ENCODE measurements around the gene PKNOX2. TPM values are rescaled to one million over a fixed set of nuclear protein-coding genes. Genes with fewer than 3 reads are reported as not detected.

Gene PKNOX2
- total and polyA plus RNA-seq, 10 of the 15 experiments (the other 5 are each of a cell fraction or from before 2014, with no cell fraction given) = not detected

- Histone ChIP-seq H3K27ac (ENCODE audit: control insufficient read depth, insufficient read depth) (no peak overlapping the region), H4K20me1 (ENCODE audit: control insufficient read depth, insufficient read depth) (no peaks in the 10 kb centered on the region), H3K27me3 (replicated peaks in 1 of 2; ENCODE audit: control insufficient read depth in 2 of 2, insufficient read depth in 2 of 2, low read length in 1 of 2) (peaks cover 13 to 27% of the 10 kb centered on the region in 2 experiments), H3K9ac (ENCODE audit: control insufficient read depth, insufficient read depth, low read length) (no peak overlapping the region), H3K79me2 (ENCODE audit: control insufficient read depth, insufficient read depth, low read length) (no peaks in the 10 kb centered on the region), H3K36me3 (ENCODE audit: control insufficient read depth in 2 of 2, insufficient read depth in 2 of 2, low read length in 1 of 2) (no peaks in the 10 kb centered on the region), H3K4me3 (no peak overlapping the region), H2AFZ (ENCODE audit: control insufficient read depth, low read depth, low read length) (no peak overlapping the region), H3K4me2 (ENCODE audit: control insufficient read depth, insufficient read depth) (no peak overlapping the region), H3K9me3 (replicated peaks; ENCODE audit: control insufficient read depth, insufficient read depth, low read length) (no peaks in the 10 kb centered on the region), H3K4me1 (ENCODE audit: control insufficient read depth, insufficient read depth, low read length) (no peaks in the 10 kb centered on the region; the same call in 1 of the 2 replicates)
- no TSS peak for BruUV-seq (replicated peaks)
- no peak for FAIRE-seq
- ChIA-PET CTCF (interaction anchor here (1.3 kb wide), 1 partner anchor 11 kb away, joined by 3 read pairs; no protein-coding TSS in a partner anchor), POLR2A (no interaction called here), SMC1A (ENCODE audit: uncharacterized antibody, unreplicated experiment) (no interaction called here), RAD21 (ENCODE audit: unreplicated experiment) (no interaction called here)
- ATAC-seq = no peak
- TF ChIP-seq JUND (IDR thresholded peaks at IDR 0.05; ENCODE audit: low read depth, low read length) (no peak), NRF1 (conservative IDR thresholded peaks at IDR 0.05; ENCODE audit: low read depth, low read length) (no peak)
- WGBS (ENCODE audit: insufficient coverage, insufficient replicate concordance, low lambda C conversion rate, missing lambda C conversion rate) = 39% methylated on average over 9 of the region's 12 CpGs
- intact Hi-C loops (cut with micrococcal nuclease; ENCODE audit: unreplicated experiment) (no loop called here), in situ Hi-C loops (cut with MboI) (no loop called here)
- no peak for DNase-seq (ENCODE audit: low read depth, low spot score)
These were observed 6.0 kb downstream of the PKNOX2 start for GRCh38 chr11:125170510-125171031.

GRCh38 chr11:125171974-125172373 lies 7.4 kb downstream of the PKNOX2 start:
- ChIA-PET RAD21 (ENCODE audit: unreplicated experiment) (no interaction called here), CTCF (interaction anchor here (1.0 to 1.3 kb wide), 3 partner anchors 10 to 53 kb away, joined by 3 read pairs; no protein-coding TSS in a partner anchor), SMC1A (ENCODE audit: uncharacterized antibody, unreplicated experiment) (no interaction called here), POLR2A (no interaction called here)
- Histone ChIP-seq H3K9ac (ENCODE audit: control insufficient read depth, insufficient read depth, low read length) (no peak overlapping the region), H2AFZ (ENCODE audit: control insufficient read depth, low read depth, low read length) (no peak overlapping the region), H3K27me3 (replicated peaks in 1 of 2; ENCODE audit: control insufficient read depth in 2 of 2, insufficient read depth in 2 of 2, low read length in 1 of 2) (peaks cover 5 to 18% of the 10 kb centered on the region in 2 experiments), H3K4me3 (no peak overlapping the region), H3K36me3 (ENCODE audit: control insufficient read depth in 2 of 2, insufficient read depth in 2 of 2, low read length in 1 of 2) (no peaks in the 10 kb centered on the region), H3K9me3 (replicated peaks; ENCODE audit: control insufficient read depth, insufficient read depth, low read length) (no peaks in the 10 kb centered on the region), H3K79me2 (ENCODE audit: control insufficient read depth, insufficient read depth, low read length) (no peaks in the 10 kb centered on the region), H3K4me2 (ENCODE audit: control insufficient read depth, insufficient read depth) (no peak overlapping the region), H3K4me1 (ENCODE audit: control insufficient read depth, insufficient read depth, low read length) (peaks cover 4% of the 10 kb centered on the region), H3K27ac (ENCODE audit: control insufficient read depth, insufficient read depth) (no peak overlapping the region), H4K20me1 (ENCODE audit: control insufficient read depth, insufficient read depth) (no peaks in the 10 kb centered on the region)
- in situ Hi-C loops (cut with MboI) = no loop called here
- intact Hi-C loops (cut with micrococcal nuclease; ENCODE audit: unreplicated experiment) = no loop called here
- DNase-seq (ENCODE audit: low read depth, low spot score) (no peak), FAIRE-seq (no peak), ATAC-seq (no peak)
- 28% methylated on average over 4 of the region's 4 CpGs for WGBS (ENCODE audit: insufficient coverage, insufficient replicate concordance, low lambda C conversion rate, missing lambda C conversion rate)
- no TSS peak for BruUV-seq (replicated peaks)
- TF ChIP-seq BACH1 (IDR thresholded peaks at IDR 0.05; ENCODE audit: borderline replicate concordance) (no peak), ZBED1 (IDR thresholded peaks at IDR 0.05; ENCODE audit: borderline replicate concordance) (no peak), BCLAF1 (IDR thresholded peaks at IDR 0.05) (no peak), SUPT20H (IDR thresholded peaks at IDR 0.05; ENCODE audit: borderline replicate concordance, control insufficient read depth, low read depth, low read length) (no peak), SIX5 (IDR thresholded peaks at IDR 0.05; ENCODE audit: low read depth, low read length, severe bottlenecking) (no peak), HDGF (IDR thresholded peaks at IDR 0.05) (no peak), PML (IDR thresholded peaks at IDR 0.05; ENCODE audit: low read length) (no peak), RCOR1 (conservative IDR thresholded peaks at IDR 0.05; ENCODE audit: low read depth, low read length) (no peak), PKNOX1 (IDR thresholded peaks at IDR 0.05) (no peak), SP1 (IDR thresholded peaks at IDR 0.05; ENCODE audit: low read depth, low read length) (no peak)

All from GM12878 (cell line).